Esophagus squamous epithelium (tissue), 4 donors: ENCODE data around the gene PLP2.
"Not testable (repeated sequence)": the region's sequence is repeated elsewhere in the genome, so short reads cannot be mapped to it uniquely, and the experiment has no call there.

ENCODE experiments used
- CTCF ChIP-seq, 6 experiments: fragments of 450-650 bp in 4 of 6; fragments of 200-600 bp in 2 of 6; sonication (generic) in 2 of 6; IDR thresholded peaks; one replicate each; pipeline ENCODE4 v1.5.1; 2016 to 2019; ENCODE audit warnings: antibody characterized with exemption in 6 of 6, mild to moderate bottlenecking in 4 of 6, moderate library complexity in 4 of 6
- POLR2A ChIP-seq, 4 donors: fragments of 450-650 bp; IDR thresholded peaks; one replicate each; pipeline ENCODE4 v1.6.1; 2017; ENCODE audit warnings: antibody characterized with exemption in 4 of 4, mild to moderate bottlenecking in 4 of 4, moderate library complexity in 3 of 4

GRCh38 chrX:49143154-49143553, 28.5 kb upstream of the PLP2 start:
- TF ChIP-seq CTCF, POLR2A (IDR thresholded peaks at IDR 0.05): not testable (repeated sequence)
